H1 (cell line): ENCODE results near the gene RNF2. TPM values are rescaled to one million over a fixed set of nuclear protein-coding genes. Genes with fewer than 3 reads are reported as not detected.

Experiments
- CTCF ChIA-PET: fragments of 300-600 bp; sonication (Branson Sonifier 250); formaldehyde crosslinking; loops from one replicate; lab custom pipeline; 2021; ENCODE audit not compliant: partially characterized antibody; lab: Charles Lee
- POLR2A ChIA-PET: fragments of 300-600 bp; sonication (Branson Sonifier 250); formaldehyde crosslinking; loops from one replicate; lab custom pipeline; 2021; ENCODE audit warnings: inconsistent platforms; ENCODE audit not compliant: partially characterized antibody; lab: Charles Lee
- DNase-seq, 2 experiments: peaks; one replicate each; pipeline versions ENCODE4 v3.0.0 to v3.0.0-alpha.2; 2010 to 2022; ENCODE audit warnings: low spot score in 2 of 2, low read depth in 1 of 2, mixed read lengths in 1 of 2
- FAIRE-seq: peaks from 2 replicates; lab custom pipeline; 2011; peaks lifted over from hg19 to GRCh38; lab: Jason Lieb, UNC
- H2AFZ ChIP-seq: 2 replicates; pipeline ENCODE4 v1.8.1; 2012; ENCODE audit warnings: low read length, inconsistent platforms
- H2AK5ac ChIP-seq: 2 replicates; pipeline ENCODE4 v1.6.1; 2013; ENCODE audit warnings: low read depth, low read length
- H2BK120ac ChIP-seq: replicated peaks from 2 replicates; pipeline ENCODE3; 2013; ENCODE audit warnings: low read depth, low read length, inconsistent platforms
- H2BK12ac ChIP-seq: 2 replicates; pipeline ENCODE4 v1.6.1; 2013; ENCODE audit warnings: low read depth, low read length
- H2BK15ac ChIP-seq: 2 replicates; pipeline ENCODE4 v1.6.1; 2013; ENCODE audit warnings: low read length
- H2BK20ac ChIP-seq: 2 replicates; pipeline ENCODE4 v1.6.1; 2013; ENCODE audit warnings: low read length
- H2BK5ac ChIP-seq: 2 replicates; pipeline ENCODE4 v1.6.1; 2013; ENCODE audit warnings: low read depth, low read length
- H3K14ac ChIP-seq: 2 replicates; pipeline ENCODE4 v1.6.1; 2013; ENCODE audit warnings: inconsistent platforms; ENCODE audit not compliant: insufficient read length
- H3K18ac ChIP-seq: 2 replicates; pipeline ENCODE4 v1.6.1; 2013; ENCODE audit warnings: low read length; ENCODE audit errors: extremely low read depth
- H3K23ac ChIP-seq: 2 replicates; pipeline ENCODE4 v1.6.1; 2013; ENCODE audit warnings: inconsistent platforms; ENCODE audit not compliant: insufficient read length
- H3K23me2 ChIP-seq: 2 replicates; pipeline ENCODE4 v1.6.1; 2013; ENCODE audit warnings: low read depth, low read length
- H3K27ac ChIP-seq: 2 replicates; pipeline ENCODE4 v1.6.1; 2011; ENCODE audit warnings: low read depth, low read length, inconsistent platforms
- H3K27me3 ChIP-seq, 4 experiments: replicated peaks in 1 of 4; 1 replicate in 1 of 4; 2 replicates in 3 of 4; pipeline versions ENCODE4 v1.6.1 to v1.8.1; 2011 to 2013; ENCODE audit warnings: low read length in 3 of 4, mild to moderate bottlenecking in 3 of 4, inconsistent platforms in 2 of 4, mixed read lengths in 2 of 4, moderate library complexity in 1 of 4; ENCODE audit not compliant: control insufficient read depth in 3 of 4, insufficient read depth in 3 of 4; ENCODE audit errors: extremely low read depth in 1 of 4
- H3K36me3 ChIP-seq, 4 experiments: 2 replicates each; pipeline versions ENCODE4 v1.6.1 to v1.8.1; 2011 to 2013; ENCODE audit warnings: mild to moderate bottlenecking in 4 of 4, low read length in 3 of 4, moderate library complexity in 2 of 4, control low read depth in 1 of 4, inconsistent platforms in 1 of 4; ENCODE audit not compliant: insufficient read depth in 4 of 4, control insufficient read depth in 2 of 4
- H3K4ac ChIP-seq: replicated peaks from 2 replicates; pipeline ENCODE3; 2013; ENCODE audit warnings: low read length, low read depth, mixed read lengths, inconsistent platforms; ENCODE audit not compliant: insufficient read length
- H3K4me1 ChIP-seq, 4 experiments: replicated peaks in 1 of 4; 1 replicate in 1 of 4; 2 replicates in 3 of 4; pipeline versions ENCODE4 v1.6.1 to v1.8.1; 2011 to 2013; ENCODE audit warnings: low read length in 3 of 4, inconsistent platforms in 2 of 4, mixed read lengths in 1 of 4; ENCODE audit not compliant: insufficient read depth in 4 of 4, control insufficient read depth in 3 of 4
- H3K4me2 ChIP-seq, 2 experiments: 2 replicates each; pipeline versions ENCODE4 v1.6.1 to v1.8.1; 2011 to 2013; ENCODE audit warnings: low read depth in 2 of 2, low read length in 2 of 2, control low read depth in 1 of 2, inconsistent platforms in 1 of 2, mild to moderate bottlenecking in 1 of 2; ENCODE audit not compliant: insufficient read depth in 1 of 2
- H3K4me3 ChIP-seq, 4 experiments: fragments of 200-600, 300-600 bp in 1 of 4; sonication (generic), shearing (Covaris generic), sonication (Bioruptor Twin) in 1 of 4; 2 replicates each; pipeline versions ENCODE4 v1.5.1 to v1.8.1; 2011 to 2016; ENCODE audit warnings: low read length in 4 of 4, low read depth in 3 of 4, control low read depth in 2 of 4, inconsistent platforms in 2 of 4, mild to moderate bottlenecking in 2 of 4, mixed read lengths in 1 of 4, moderate library complexity in 1 of 4; ENCODE audit not compliant: insufficient read depth in 2 of 4; ENCODE audit errors: extremely low read depth in 1 of 4
- H3K56ac ChIP-seq: replicated peaks from 2 replicates; pipeline ENCODE3; 2013; ENCODE audit warnings: low read depth, mild to moderate bottlenecking, mixed read lengths, low read length, inconsistent platforms; ENCODE audit not compliant: insufficient read length
- H3K79me1 ChIP-seq: 2 replicates; pipeline ENCODE4 v1.6.1; 2013; ENCODE audit warnings: low read depth, low read length, control low read depth
- H3K79me2 ChIP-seq, 2 experiments: 2 replicates each; pipeline versions ENCODE4 v1.6.1 to v1.8.1; 2012 to 2013; ENCODE audit warnings: low read length in 2 of 2, mild to moderate bottlenecking in 2 of 2, inconsistent platforms in 1 of 2; ENCODE audit not compliant: insufficient read depth in 2 of 2, control insufficient read depth in 1 of 2
- H3K9ac ChIP-seq, 4 experiments: replicated peaks in 1 of 4; 1 replicate in 1 of 4; 2 replicates in 3 of 4; pipeline versions ENCODE4 v1.6.1 to v1.8.1; 2011 to 2013; ENCODE audit warnings: low read depth in 3 of 4, low read length in 3 of 4, control low read depth in 2 of 4, mild to moderate bottlenecking in 2 of 4, moderate library complexity in 2 of 4, inconsistent platforms in 1 of 4; ENCODE audit errors: extremely low read depth in 1 of 4
- H3K9me3 ChIP-seq, 2 experiments: 2 replicates each; pipeline versions ENCODE4 v1.6.1 to v1.8.1; 2012 to 2013; ENCODE audit warnings: mild to moderate bottlenecking in 2 of 2, moderate library complexity in 2 of 2, control low read depth in 1 of 2, inconsistent platforms in 1 of 2, low read depth in 1 of 2, low read length in 1 of 2, mixed read lengths in 1 of 2; ENCODE audit not compliant: insufficient read depth in 2 of 2
- H4K20me1 ChIP-seq, 2 experiments: replicated peaks in 1 of 2; 2 replicates each; pipeline versions ENCODE3 to v1.8.1; 2011 to 2013; ENCODE audit warnings: inconsistent platforms in 2 of 2, low read length in 2 of 2, mild to moderate bottlenecking in 1 of 2; ENCODE audit not compliant: insufficient read depth in 2 of 2, control insufficient read depth in 1 of 2
- H4K5ac ChIP-seq: 2 replicates; pipeline ENCODE4 v1.6.1; 2013; ENCODE audit warnings: low read length, low read depth, mixed read lengths, inconsistent platforms; ENCODE audit not compliant: insufficient read length
- H4K8ac ChIP-seq: 2 replicates; pipeline ENCODE4 v1.8.0; 2013; ENCODE audit warnings: mild to moderate bottlenecking, moderate library complexity, low read length, inconsistent platforms; ENCODE audit not compliant: insufficient read depth; ENCODE audit errors: extremely low read depth
- H4K91ac ChIP-seq: replicated peaks from 2 replicates; pipeline ENCODE3; 2013; ENCODE audit warnings: low read length, mixed read lengths, inconsistent platforms; ENCODE audit not compliant: insufficient read length
- BRCA1 ChIP-seq: IDR thresholded peaks from 2 replicates; pipeline ENCODE4 v1.6.1; 2012; ENCODE audit warnings: low read depth, low read length, improper control_type of control experiment
- JUN ChIP-seq: IDR thresholded peaks from 2 replicates; pipeline ENCODE4 v1.6.1; 2011; ENCODE audit warnings: low read depth, mild to moderate bottlenecking, improper control_type of control experiment, low read length
- NANOG ChIP-seq: IDR thresholded peaks from 2 replicates; pipeline ENCODE4 v1.6.1; 2011; ENCODE audit warnings: low read length, low read depth, mild to moderate bottlenecking, inconsistent platforms; ENCODE audit not compliant: insufficient read depth, poor library complexity, severe bottlenecking
- PHF8 ChIP-seq: fragments of 200-600 bp; sonication (generic); conservative IDR thresholded peaks from 2 replicates; pipeline ENCODE4 v1.7.1; 2012; ENCODE audit warnings: low read depth, mild to moderate bottlenecking, inconsistent platforms, low read length, moderate library complexity
- POLR2A ChIP-seq, 2 experiments: IDR thresholded peaks; 1 replicate in 1 of 2; 2 replicates in 1 of 2; pipeline ENCODE4 v1.6.1; 2011; ENCODE audit warnings: low read depth in 2 of 2, low read length in 2 of 2, mild to moderate bottlenecking in 2 of 2; ENCODE audit errors: control extremely low read depth in 1 of 2
- RAD21 ChIP-seq, 2 experiments: IDR thresholded peaks in 1 of 2; conservative IDR thresholded peaks in 1 of 2; 2 replicates each; pipeline ENCODE4 v1.6.1; 2011; ENCODE audit warnings: low read depth in 2 of 2, low read length in 2 of 2, improper control_type of control experiment in 1 of 2, inconsistent platforms in 1 of 2, mild to moderate bottlenecking in 1 of 2, moderate library complexity in 1 of 2
- RBBP5 ChIP-seq: IDR thresholded peaks from 2 replicates; pipeline ENCODE4 v1.7.1; 2012; ENCODE audit warnings: low read depth, mild to moderate bottlenecking, inconsistent platforms, low read length, moderate library complexity, borderline replicate concordance
- SUZ12 ChIP-seq: fragments of 200-600 bp; sonication (generic); IDR thresholded peaks from 2 replicates; pipeline ENCODE4 v1.6.1; 2012; ENCODE audit warnings: mild to moderate bottlenecking, inconsistent platforms, low read length, moderate library complexity, mixed read lengths
- TAF7 ChIP-seq: optimal IDR thresholded peaks from 2 replicates; pipeline ENCODE3; 2011; ENCODE audit warnings: low read depth, mild to moderate bottlenecking, inconsistent platforms, low read length, moderate library complexity, borderline replicate concordance
- USF2 ChIP-seq: IDR thresholded peaks from 2 replicates; pipeline ENCODE4 v1.6.1; 2011; ENCODE audit warnings: low read length, improper control_type of control experiment
- WGBS, 2 experiments: shearing (Covaris generic) in 1 of 2; methylation state at CpG; one replicate each; pipeline versions ENCODE4 v1.1.6 to v1.1.7; 2013 to 2015; ENCODE audit warnings: low lambda C conversion rate in 2 of 2, mixed read lengths in 2 of 2, inconsistent platforms in 1 of 2, low coverage in 1 of 2, missing lambda C conversion rate in 1 of 2; ENCODE audit not compliant: insufficient replicate concordance in 2 of 2, insufficient coverage in 1 of 2, insufficient read length in 1 of 2; ENCODE audit errors: extremely low coverage in 1 of 2, missing lambda C conversion rate in 1 of 2; 5-methylcytosine and 5-hydroxymethylcytosine counted together
- polyA plus RNA-seq, 7 experiments: library from polyadenylated mRNA; depleted of rRNA in 3 of 7; stranded (reverse) in 5 of 7; unstranded in 2 of 7; fragments of >200 nt in 5 of 7; fragments of 200-250 nt in 2 of 7; gene quantifications; 1 replicate in 5 of 7; 2 replicates in 1 of 7; 4 replicates in 1 of 7; pipeline versions ENCODE4 v1.2.1 to v1.2.3, GENCODE V29; 2011 to 2013; ENCODE audit warnings: missing spikeins in 2 of 7, mixed read lengths in 2 of 7
- total RNA-seq: library from RNA; stranded (reverse); fragmentation: NEBNext Ultra II Directional; extraction: Animal tissue kit (Norgen Biotek cat#: 25700); gene quantifications from 2 replicates; pipeline ENCODE4 v1.2.1, GENCODE V29; 2021
- TF ChIP-seq, protein P1 (sequence below): IDR thresholded peaks from 2 replicates; pipeline ENCODE4 v1.6.1; 2012; ENCODE audit warnings: inconsistent platforms

RNF2 gene
- total and polyA plus RNA-seq, 2 of the 8 experiments (the other 6 are each of a cell fraction or from before 2014, with no cell fraction given), result 28.9 to 58.9 TPM

DNA sequence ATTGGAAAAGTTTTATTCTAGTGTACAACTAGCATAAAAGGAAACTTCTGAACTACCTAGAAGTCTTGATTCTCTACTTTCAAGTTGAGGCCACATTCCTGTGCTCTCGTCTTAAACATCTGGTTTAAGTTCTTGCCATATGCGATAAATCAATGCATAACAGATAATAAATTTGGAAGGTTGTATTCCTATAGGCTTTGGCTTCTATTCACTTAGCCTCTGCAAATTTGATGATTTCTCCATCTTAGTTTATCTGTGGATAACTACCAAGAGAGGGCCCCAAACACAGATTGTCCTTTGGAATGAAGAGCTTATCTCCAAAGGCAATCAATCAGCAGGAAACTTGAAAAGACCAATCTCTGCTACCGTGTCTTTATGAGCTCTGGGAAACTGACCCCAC, 11.7 kb upstream of the RNF2 start:
- H2BK20ac ChIP-seq, result no peak overlapping the region
- no peak overlapping the region for H3K4ac ChIP-seq
- 94% methylated on average over 3 of the region's 3 CpGs; no CpG with 5 or more reads in 1 of the 2 experiments for WGBS, 2 experiments
- no peaks in the 10 kb centered on the region for H3K23me2 ChIP-seq
- H2BK12ac ChIP-seq, result no peak overlapping the region
- H3K23ac ChIP-seq, result no peak overlapping the region
- H2BK120ac ChIP-seq, result no peak overlapping the region
- no peak overlapping the region for H3K9ac ChIP-seq
- no peak overlapping the region for H2BK15ac ChIP-seq
- no peak overlapping the region for H3K18ac ChIP-seq
- H4K5ac ChIP-seq, result no peak overlapping the region
- no peak overlapping the region for H2AK5ac ChIP-seq
- no peak overlapping the region for H3K56ac ChIP-seq
- no peak overlapping the region for H4K8ac ChIP-seq
- no peak overlapping the region for H2AFZ ChIP-seq
- POLR2A ChIA-PET, result no interaction called here
- no peak overlapping the region for H4K91ac ChIP-seq
- no peak for TF ChIP-seq RAD21 (IDR thresholded peaks at IDR 0.05 in 1 of 2, conservative IDR thresholded peaks at IDR 0.05 in 1 of 2; ENCODE audit: low read depth in 2 of 2, low read length in 2 of 2)
- TF ChIP-seq, protein P1, sequence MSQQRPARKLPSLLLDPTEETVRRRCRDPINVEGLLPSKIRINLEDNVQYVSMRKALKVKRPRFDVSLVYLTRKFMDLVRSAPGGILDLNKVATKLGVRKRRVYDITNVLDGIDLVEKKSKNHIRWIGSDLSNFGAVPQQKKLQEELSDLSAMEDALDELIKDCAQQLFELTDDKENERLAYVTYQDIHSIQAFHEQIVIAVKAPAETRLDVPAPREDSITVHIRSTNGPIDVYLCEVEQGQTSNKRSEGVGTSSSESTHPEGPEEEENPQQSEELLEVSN, result no peak
- TF ChIP-seq BRCA1, result no peak
- TF ChIP-seq POLR2A (IDR thresholded peaks at IDR 0.05; ENCODE audit: control extremely low read depth in 1 of 2, low read depth in 2 of 2, low read length in 2 of 2), result no peak
- TF ChIP-seq SUZ12, result no peak
- TF ChIP-seq JUN, result no peak
- no peak for TF ChIP-seq USF2
- TF ChIP-seq RBBP5, result no peak
- TF ChIP-seq PHF8, result no peak
- TF ChIP-seq TAF7, result no peak
- TF ChIP-seq NANOG, result no peak
- TF ChIP-seq, all 59 proteins: peak for 0
- DNase-seq (no peak), FAIRE-seq (no peak)
- Histone ChIP-seq H2BK5ac (no peak overlapping the region), H3K27me3 (no peaks in the 10 kb centered on the region), H3K14ac (no peak overlapping the region), H3K36me3 (no peaks in the 10 kb centered on the region), H4K20me1 (no peaks in the 10 kb centered on the region), H3K4me1 (no peaks in the 10 kb centered on the region), H3K4me3 (no peak overlapping the region), H3K79me2 (no peaks in the 10 kb centered on the region), H3K79me1 (no peaks in the 10 kb centered on the region), H3K9me3 (no peaks in the 10 kb centered on the region), H3K27ac (no peak overlapping the region), H3K4me2 (no peak overlapping the region)
- CTCF ChIA-PET, result no interaction called here
